GM12874 (cell line): ENCODE data around the gene NOP56.

Source experiments
- CTCF ChIP-seq: IDR thresholded peaks from 2 replicates; pipeline ENCODE4 v1.5.1; 2011; ENCODE audit warnings: low read depth, mild to moderate bottlenecking, control low read depth, low read length, moderate library complexity; ENCODE audit not compliant: insufficient read depth

NOP56 gene

DNA sequence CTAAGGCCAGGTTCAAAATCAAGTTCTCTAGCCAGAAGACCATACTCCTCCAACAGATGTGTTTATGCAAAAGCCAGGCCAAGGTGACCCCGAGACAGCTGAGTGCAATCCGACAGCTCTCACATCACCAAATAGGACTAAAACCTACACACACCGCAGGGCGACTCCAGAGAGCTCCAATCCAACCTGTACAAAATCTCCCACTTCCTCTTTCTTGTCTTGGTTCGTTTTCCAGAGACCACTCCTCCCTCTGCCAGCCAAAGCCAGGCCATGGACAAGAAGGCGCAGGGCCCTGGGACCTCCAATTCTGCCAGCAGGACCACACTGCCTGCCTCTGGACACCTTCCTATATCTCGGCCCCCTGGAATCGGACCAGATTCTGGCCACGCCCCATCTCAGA lies 11.5 kb upstream of the NOP56 start:
- TF ChIP-seq CTCF = no peak

DNA sequence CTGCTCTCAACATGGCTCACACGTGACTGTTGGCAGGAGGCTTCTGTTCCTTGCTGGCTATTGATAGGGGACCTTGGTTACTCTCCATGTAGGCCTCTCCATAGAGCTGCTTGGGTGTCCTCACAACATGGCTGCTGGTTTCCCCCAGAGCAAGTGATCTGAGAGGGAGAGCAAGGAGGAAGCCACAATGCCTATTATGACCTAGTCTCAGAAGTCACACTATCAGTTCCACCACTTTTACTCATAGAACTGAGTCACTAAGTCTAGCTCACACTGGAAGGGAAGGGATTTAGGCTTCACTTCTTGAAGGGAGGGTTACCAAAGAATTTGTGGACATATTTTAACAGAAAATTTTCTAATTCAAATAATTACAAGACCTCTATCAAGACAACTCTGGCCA lies 8.7 kb upstream of the NOP56 start:
- no peak for TF ChIP-seq CTCF

DNA sequence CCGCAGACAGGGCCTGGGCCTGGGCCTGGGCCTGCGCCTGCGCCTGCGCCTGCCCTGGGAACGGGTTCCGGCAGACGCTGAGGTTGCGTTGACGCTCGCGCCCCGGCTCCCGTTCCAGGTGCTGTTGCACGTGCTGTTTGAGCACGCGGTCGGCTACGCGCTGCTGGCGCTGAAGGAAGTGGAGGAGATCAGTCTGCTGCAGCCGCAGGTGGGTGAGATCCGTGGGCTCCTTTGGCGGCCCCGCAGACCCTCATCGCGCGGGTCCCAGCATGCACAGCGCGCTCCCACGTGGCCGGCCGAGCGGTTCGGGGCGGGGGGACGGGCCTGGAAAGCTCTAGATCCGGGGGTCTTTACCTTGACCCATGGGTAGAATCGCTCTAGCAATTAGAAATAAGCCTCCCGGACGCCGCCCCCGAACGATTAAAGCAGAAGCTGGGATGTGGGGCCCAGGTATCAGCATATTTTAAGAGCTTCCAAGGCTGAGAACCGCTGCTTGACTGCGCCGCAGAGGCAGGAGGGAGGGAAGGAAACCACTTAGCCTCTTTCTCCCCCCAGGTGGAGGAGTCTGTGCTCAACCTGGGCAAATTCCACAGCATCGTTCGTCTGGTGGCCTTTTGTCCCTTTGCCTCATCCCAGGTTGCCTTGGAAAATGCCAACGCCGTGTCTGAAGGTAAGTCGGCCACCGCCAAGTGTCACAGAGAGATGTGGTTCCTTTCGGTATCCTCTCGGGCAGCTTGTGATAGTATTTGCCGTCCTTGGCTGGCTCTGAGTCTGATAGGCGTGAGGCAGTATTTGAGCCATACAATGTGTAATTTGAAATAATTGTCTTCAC lies 508 bp downstream of the NOP56 start:
- no peak for TF ChIP-seq CTCF

GRCh38 chr20:2653556-2654383 lies 1.3 kb downstream of the NOP56 start:
- no peak for TF ChIP-seq CTCF

- TF ChIP-seq CTCF = no peak
These were observed 2.0 kb downstream of the NOP56 start for GRCh38 chr20:2654384-2654822.

GRCh38 chr20:2654831-2655230 lies 2.4 kb downstream of the NOP56 start:
- no peak for TF ChIP-seq CTCF

- TF ChIP-seq CTCF = no peak
These were observed 3.1 kb downstream of the NOP56 start for GRCh38 chr20:2655331-2656116.
